IgD-negative memory B cell (primary cell): ENCODE data around the gene ABHD18. TPM values are rescaled to one million over a fixed set of nuclear protein-coding genes. Genes with fewer than 3 reads are reported as not detected.
A peak's percentile ranks its signal among the peaks of the same experiment; 100 is the strongest.
"Not testable (repeated sequence)": the region's sequence is repeated elsewhere in the genome, so short reads cannot be mapped to it uniquely, and the experiment has no call there.

Experiments
- H3K27ac Mint-ChIP-seq, 3 donors: one replicate each; pipeline ENCODE4 v1.8.0; 2020 to 2022; ENCODE audit warnings: mild to moderate bottlenecking in 3 of 3, mixed read lengths in 3 of 3, moderate library complexity in 1 of 3
- H3K27me3 Mint-ChIP-seq: one replicate; pipeline ENCODE4 v1.8.0; 2021; ENCODE audit warnings: mixed read lengths
- H3K36me3 Mint-ChIP-seq: one replicate; pipeline ENCODE4 v1.8.0; 2020; ENCODE audit warnings: mild to moderate bottlenecking, mixed read lengths
- H3K4me1 Mint-ChIP-seq, 3 donors: one replicate each; pipeline ENCODE4 v1.8.0; 2020 to 2022; ENCODE audit warnings: mixed read lengths in 3 of 3, mild to moderate bottlenecking in 1 of 3
- H3K4me3 Mint-ChIP-seq, 4 donors: one replicate each; pipeline ENCODE4 v1.8.0; 2020 to 2022; ENCODE audit warnings: mild to moderate bottlenecking in 4 of 4, mixed read lengths in 4 of 4, moderate library complexity in 3 of 4
- H3K9me3 Mint-ChIP-seq, 3 donors: one replicate each; pipeline ENCODE4 v1.8.0; 2020 to 2021; ENCODE audit warnings: mixed read lengths in 3 of 3, mild to moderate bottlenecking in 1 of 3
- polyA plus RNA-seq: library from polyadenylated mRNA; unstranded; fragments of 300-500 nt; fragmentation: Illumina TruSeq; gene quantifications from one replicate; pipeline ENCODE4 v1.2.3, GENCODE V29; 2021

Gene ABHD18
- polyA plus RNA-seq: 7.5 TPM

DNA sequence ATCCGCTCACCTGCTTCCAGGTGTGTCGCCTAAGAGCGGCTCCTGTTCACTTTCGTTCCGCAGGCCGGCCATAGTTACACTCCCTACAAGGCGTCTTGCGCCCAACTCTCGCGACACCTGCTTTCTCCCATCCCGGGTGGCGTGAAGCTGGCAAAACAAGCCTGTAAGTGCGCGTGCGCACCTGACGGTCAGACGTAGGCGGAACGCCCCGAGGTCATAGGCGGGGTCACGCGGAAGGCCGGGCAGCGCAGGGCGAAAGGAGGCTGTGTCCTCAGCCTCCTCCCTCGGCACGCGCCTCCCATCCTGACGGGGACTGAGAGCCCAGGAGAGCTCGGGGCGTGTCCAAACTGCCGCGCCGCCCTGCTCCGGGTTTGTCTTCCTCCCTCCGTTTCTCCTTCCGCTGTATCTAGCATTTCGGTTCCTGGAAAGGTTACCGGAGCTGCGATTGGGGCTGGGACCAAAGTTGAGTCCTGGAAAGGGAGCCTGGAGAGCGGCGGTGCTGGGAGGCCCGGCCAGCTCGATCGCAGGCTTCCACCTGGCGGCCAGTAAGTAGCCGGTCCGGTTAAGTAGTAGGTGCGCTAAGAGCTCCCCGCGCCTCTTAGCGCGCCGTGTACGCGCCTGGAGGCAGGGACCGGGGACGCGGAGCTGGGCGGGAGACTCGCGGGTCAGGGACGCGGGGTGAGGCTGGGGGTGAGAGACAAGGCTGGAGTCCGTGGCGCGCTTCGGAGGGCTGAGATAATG lies at the start of gene ABHD18, which contains the start of gene MFSD8:
TSS of gene ABHD18 (plus strand) at position 345 of the 741 bp plus-strand sequence. CDS start 17,550 bp downstream, outside the sequence.
TSS of gene MFSD8 (minus strand) at position 112 of the 741 bp plus-strand sequence. CDS start at position 72, 40 bp downstream.
- Mint-ChIP-seq H3K27ac (peak within 1 kb of the TSS; percentile 77 to 96 (median 92)), H3K9me3 (no peaks in the 10 kb centered on the region), H3K27me3 (no peaks in the 10 kb centered on the region)

DNA sequence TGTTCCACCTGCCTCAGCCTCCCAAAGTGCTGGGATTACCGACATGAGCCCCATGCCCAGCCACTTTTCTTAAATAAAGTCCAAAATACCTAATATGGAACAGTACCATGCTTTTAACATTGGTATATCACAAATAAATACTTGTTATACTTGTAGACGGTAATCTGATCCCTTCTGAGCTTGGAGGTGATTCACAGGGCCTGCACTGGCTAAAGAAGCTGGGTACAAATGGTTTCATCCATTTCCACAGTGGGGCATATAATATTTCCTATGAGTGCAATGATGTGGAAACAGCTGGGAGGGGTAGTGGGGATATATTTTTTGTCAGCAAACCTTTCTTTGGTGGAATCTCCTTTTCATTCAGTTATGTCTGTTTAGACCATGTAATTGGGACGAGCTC lies 48.7 kb upstream of the ABHD18 start:
- no peak overlapping the region for H3K4me3 Mint-ChIP-seq
- H3K27ac Mint-ChIP-seq: no peak overlapping the region
- H3K36me3 Mint-ChIP-seq: peaks cover 8% of the 10 kb centered on the region
- H3K9me3 Mint-ChIP-seq: no peaks in the 10 kb centered on the region
- H3K4me1 Mint-ChIP-seq: peaks cover 0 to 1% (median 0%) of the 10 kb centered on the region in 3 donors
- no peaks in the 10 kb centered on the region for H3K27me3 Mint-ChIP-seq

More for the DNA sequence above, at the start of gene ABHD18, which contains the start of gene MFSD8:
- Mint-ChIP-seq H3K4me1 (peaks cover 18 to 25% (median 25%) of the 10 kb centered on the region in 3 donors), H3K36me3 (peaks cover 3% of the 10 kb centered on the region), H3K4me3 (peak within 1 kb of the TSS; percentile 87 to 97 (median 96))

DNA sequence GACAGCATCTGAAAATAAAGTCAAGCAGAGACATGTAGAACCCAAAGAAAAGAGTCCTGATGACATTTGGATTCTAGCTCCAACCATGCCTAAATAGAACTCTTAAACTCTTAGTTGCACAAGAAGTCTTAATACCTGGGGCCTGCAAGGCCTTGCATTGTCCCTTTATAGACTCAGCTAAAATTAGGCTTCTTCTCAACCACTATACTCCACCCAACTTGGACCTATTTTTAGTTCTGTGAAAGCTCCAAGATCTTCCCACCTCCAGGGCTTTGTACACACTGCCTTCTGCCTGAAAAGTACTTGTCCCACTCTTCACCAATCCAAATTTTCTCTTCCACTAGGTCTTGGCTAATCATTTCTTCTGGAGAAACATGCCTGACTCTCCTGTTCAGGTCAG lies 48.1 kb upstream of the ABHD18 start:
- H3K36me3 Mint-ChIP-seq: peaks cover 8% of the 10 kb centered on the region
- H3K4me3 Mint-ChIP-seq: no peak overlapping the region
- no peak overlapping the region for H3K27ac Mint-ChIP-seq
- no peaks in the 10 kb centered on the region for H3K27me3 Mint-ChIP-seq
- H3K4me1 Mint-ChIP-seq: peaks cover 0 to 1% (median 0%) of the 10 kb centered on the region in 3 donors
- H3K9me3 Mint-ChIP-seq: no peaks in the 10 kb centered on the region

DNA sequence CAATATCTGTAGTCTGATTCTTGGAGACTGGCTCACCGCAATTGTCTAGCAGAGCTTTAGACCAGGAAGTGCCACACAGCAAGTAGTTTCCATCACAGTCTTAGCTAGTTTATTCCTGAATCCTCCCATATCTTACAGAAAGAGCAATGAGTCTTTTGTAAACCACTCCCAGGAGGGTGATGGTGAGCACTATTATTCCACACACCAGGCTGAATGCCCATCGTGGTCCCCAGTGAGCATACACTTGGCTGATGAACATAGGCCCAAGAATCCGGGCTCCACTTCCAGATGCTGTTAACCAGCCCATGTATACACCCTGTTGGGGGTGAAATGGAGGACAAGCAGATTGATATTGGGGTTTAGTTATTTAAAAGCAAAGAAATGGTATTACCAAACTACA lies 44.7 kb upstream of the ABHD18 start:
- no peaks in the 10 kb centered on the region for H3K9me3 Mint-ChIP-seq
- no peak overlapping the region for H3K4me3 Mint-ChIP-seq
- H3K27me3 Mint-ChIP-seq: no peaks in the 10 kb centered on the region
- peaks cover 0 to 1% (median 0%) of the 10 kb centered on the region in 3 donors for H3K4me1 Mint-ChIP-seq
- H3K27ac Mint-ChIP-seq: no peak overlapping the region
- H3K36me3 Mint-ChIP-seq: peaks cover 13% of the 10 kb centered on the region

DNA sequence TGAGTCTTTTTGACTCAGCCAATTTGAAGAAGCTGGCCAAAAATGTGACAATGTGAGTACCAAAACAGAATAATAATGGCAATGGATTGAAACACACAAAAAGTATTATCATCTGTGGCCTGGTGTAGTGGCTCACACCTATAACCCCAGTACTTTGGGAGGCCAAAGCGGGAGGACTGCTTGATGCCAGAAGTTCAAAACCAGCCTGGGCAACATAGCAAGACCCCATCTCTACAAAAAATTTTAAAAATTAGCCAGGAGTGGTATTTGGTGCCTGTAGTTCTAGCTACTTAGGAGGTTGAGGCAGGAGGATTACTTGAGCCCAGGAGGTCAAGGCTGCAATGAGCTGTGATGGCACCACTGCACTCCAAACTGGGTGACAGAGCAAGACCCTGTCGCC lies 43.0 kb upstream of the ABHD18 start:
- Mint-ChIP-seq H3K4me3 (no peak overlapping the region), H3K36me3 (peaks cover 14% of the 10 kb centered on the region), H3K27me3 (no peaks in the 10 kb centered on the region), H3K4me1 (peaks cover 0 to 1% (median 0%) of the 10 kb centered on the region in 3 donors), H3K9me3 (peaks cover 0 to 3% (median 0%) of the 10 kb centered on the region in 3 donors), H3K27ac (no peak overlapping the region)

DNA sequence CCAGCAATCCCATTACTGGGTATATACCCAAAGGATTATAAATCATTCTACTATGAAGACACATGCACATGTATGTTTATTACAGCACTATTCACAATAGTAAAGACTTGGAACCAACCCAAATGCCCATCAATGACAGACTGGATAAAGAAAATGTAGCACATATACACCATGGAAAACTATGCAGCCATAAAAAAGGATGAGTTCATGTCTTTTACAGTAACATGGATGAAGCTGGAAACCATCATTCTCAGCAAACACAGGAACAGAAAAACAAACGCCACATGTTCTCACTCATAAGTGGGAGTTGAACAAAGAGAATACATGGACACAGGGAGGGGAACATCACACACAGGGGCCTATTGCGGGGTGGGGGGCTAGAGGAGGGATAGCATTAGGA lies 39.5 kb upstream of the ABHD18 start:
- H3K27me3 Mint-ChIP-seq, H3K27ac Mint-ChIP-seq, H3K4me1 Mint-ChIP-seq, H3K9me3 Mint-ChIP-seq, H3K4me3 Mint-ChIP-seq: not testable (repeated sequence)
- H3K36me3 Mint-ChIP-seq: peaks cover 12% of the 10 kb centered on the region

DNA sequence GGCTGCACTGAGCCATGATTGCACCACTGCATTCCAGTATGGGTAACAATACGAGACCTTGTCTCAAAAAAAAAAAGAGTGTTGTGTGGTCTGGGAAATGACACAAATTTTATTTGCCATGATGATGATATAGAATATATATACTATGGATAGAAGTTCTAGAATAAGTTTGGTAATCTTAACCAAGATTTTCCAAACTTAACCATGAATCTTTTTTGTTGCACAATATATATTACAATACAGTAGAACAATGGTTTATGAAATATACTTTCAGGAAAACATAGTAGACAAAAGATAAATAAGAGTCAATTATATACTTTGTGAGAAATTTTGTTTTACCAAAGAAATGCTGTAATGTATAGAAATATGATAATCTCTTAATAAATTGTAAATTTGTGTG lies 35.0 kb upstream of the ABHD18 start:
- no peaks in the 10 kb centered on the region for H3K4me1 Mint-ChIP-seq
- H3K27ac Mint-ChIP-seq: no peak overlapping the region
- H3K36me3 Mint-ChIP-seq: peaks cover 8% of the 10 kb centered on the region
- H3K9me3 Mint-ChIP-seq: peaks cover 0 to 3% (median 0%) of the 10 kb centered on the region in 3 donors
- no peaks in the 10 kb centered on the region for H3K27me3 Mint-ChIP-seq
- no peak overlapping the region for H3K4me3 Mint-ChIP-seq

DNA sequence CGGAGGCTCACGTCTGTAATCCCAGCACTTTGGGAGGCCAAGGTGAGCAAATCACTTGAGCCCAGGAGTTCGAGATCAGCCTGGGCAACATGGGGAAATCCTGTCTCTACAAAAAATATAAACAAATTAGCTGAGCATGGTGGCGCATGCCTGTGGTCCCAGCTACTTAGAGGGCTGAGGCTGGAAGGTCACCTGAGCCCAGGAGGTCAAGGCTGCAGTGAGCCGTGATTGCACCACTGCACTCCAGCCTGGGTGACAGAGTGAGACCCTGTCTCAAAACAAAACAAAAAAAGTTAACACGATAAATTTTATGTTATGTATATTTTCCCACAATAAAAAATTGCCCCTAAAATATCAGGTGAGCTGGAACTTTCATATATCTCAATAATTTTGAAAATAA lies 33.4 kb upstream of the ABHD18 start:
- H3K27me3 Mint-ChIP-seq, H3K36me3 Mint-ChIP-seq, H3K27ac Mint-ChIP-seq, H3K4me3 Mint-ChIP-seq, H3K4me1 Mint-ChIP-seq, H3K9me3 Mint-ChIP-seq: not testable (repeated sequence)

DNA sequence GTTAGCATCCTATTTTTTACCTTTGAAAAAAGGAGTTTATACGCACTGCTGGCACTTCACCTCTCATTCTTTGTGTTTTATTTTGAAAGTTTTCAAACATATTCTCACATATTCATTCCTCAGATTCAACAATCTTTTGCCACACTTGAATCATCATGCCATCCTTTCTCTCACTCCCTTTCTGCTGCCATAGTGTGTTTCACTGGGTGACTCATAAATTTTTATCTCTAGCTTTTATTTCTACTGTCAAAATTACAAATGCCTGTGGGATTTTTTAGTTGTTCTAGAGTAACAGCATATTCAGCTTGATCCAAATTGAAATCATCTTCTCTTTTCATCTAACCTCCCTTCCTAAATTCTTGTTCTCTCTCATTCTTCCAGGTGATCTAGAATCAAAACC lies 28.2 kb upstream of the ABHD18 start:
- Mint-ChIP-seq H3K36me3 (peaks cover 9% of the 10 kb centered on the region), H3K9me3 (no peaks in the 10 kb centered on the region), H3K4me1 (no peaks in the 10 kb centered on the region), H3K27me3 (no peaks in the 10 kb centered on the region), H3K4me3 (no peak overlapping the region), H3K27ac (no peak overlapping the region)

DNA sequence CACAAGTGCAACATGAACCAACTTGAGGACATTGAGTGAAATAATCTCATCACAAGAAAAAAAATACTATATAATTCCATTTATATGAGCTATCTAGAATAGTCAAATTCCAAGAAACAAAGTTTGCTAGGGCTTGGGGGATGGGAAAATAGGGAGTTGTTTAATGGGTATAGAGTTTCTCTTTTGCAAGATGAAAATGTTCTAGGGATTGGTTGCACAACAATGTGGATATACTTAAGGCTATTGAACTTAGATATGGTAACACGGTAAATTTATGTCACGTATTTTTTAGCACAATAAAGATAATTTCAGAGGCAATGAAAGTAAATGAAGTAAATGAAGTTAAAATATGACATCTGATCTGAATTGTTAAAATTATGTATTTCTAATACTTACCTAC lies 8.1 kb upstream of the ABHD18 start:
- no peak overlapping the region for H3K27ac Mint-ChIP-seq

DNA sequence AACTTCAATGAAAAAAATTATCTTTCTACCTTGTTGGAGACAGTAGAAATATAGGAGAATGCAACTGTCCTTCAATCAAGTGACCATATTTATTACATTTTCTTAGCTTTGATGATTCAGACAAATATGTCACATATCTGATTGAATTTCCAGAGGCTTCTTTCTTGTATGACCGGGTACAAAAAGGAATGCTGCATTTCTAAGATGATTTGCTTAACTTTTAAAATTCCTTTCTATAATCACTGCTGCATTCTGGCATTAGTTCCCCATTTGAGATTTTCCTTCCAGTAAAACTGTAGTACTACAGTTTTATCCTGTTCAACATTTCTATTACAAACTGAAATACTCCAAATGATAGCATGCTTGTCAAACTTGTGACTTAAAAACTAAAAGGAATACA lies 5.4 kb upstream of the ABHD18 start:
- Mint-ChIP-seq H3K27me3 (no peaks in the 10 kb centered on the region), H3K4me3 (peak overlapping the region in 1 of 4 donors; percentile 62), H3K27ac (no peak overlapping the region), H3K4me1 (peaks cover 8 to 23% (median 17%) of the 10 kb centered on the region in 3 donors), H3K9me3 (no peaks in the 10 kb centered on the region), H3K36me3 (peaks cover 4% of the 10 kb centered on the region)

More for the DNA sequence above, 8.1 kb upstream of the ABHD18 start:
- H3K4me3 Mint-ChIP-seq: no peak overlapping the region
- no peaks in the 10 kb centered on the region for H3K9me3 Mint-ChIP-seq
- H3K36me3 Mint-ChIP-seq: peaks cover 2% of the 10 kb centered on the region
- H3K4me1 Mint-ChIP-seq: peaks cover 4 to 12% (median 8%) of the 10 kb centered on the region in 3 donors
- H3K27me3 Mint-ChIP-seq: no peaks in the 10 kb centered on the region

DNA sequence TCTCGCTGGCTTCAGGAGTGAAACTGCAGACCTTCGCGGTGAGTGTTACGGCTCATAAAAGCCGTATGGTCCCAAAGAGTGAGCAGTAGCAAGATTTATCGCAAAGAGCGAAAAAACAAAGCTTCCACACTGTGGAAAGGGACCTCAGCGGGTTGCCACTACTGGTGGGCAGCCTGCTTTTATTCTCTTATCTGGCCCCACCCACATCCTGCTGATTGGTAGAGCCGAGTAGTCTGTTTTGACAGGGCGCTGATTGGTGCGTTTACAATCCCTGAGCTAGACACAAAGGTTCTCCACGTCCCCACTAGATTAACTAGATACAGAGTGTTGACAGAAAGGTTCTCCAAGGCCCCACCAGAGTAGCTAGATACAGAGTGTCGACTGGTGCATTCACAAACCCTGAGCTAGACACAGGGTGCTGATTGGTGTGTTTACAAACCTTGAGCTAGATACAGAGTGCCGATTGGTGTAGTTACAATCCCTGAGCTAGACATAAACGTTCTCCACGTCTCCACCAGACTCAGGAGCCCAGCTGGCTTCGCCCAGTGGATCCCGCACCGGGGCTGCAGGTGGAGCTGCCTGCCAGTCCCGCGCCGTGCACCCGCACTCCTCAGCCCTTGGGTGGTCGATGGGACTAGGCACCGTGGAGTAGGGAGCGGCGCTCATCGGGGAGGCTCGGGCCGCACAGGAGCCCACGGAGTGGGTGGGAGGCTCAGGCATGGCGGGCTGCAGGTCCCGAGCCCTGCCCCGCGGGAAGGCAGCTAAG lies 1.4 kb upstream of the ABHD18 start:
- H3K27me3 Mint-ChIP-seq, H3K36me3 Mint-ChIP-seq, H3K9me3 Mint-ChIP-seq: not testable (repeated sequence)
- H3K27ac Mint-ChIP-seq: peak overlapping the region; percentile 47 to 91 (median 78)
- H3K4me1 Mint-ChIP-seq: peaks cover 25 to 27% (median 27%) of the 10 kb centered on the region in 3 donors
- H3K4me3 Mint-ChIP-seq: peak overlapping the region; percentile 80 to 92 (median 85)

DNA sequence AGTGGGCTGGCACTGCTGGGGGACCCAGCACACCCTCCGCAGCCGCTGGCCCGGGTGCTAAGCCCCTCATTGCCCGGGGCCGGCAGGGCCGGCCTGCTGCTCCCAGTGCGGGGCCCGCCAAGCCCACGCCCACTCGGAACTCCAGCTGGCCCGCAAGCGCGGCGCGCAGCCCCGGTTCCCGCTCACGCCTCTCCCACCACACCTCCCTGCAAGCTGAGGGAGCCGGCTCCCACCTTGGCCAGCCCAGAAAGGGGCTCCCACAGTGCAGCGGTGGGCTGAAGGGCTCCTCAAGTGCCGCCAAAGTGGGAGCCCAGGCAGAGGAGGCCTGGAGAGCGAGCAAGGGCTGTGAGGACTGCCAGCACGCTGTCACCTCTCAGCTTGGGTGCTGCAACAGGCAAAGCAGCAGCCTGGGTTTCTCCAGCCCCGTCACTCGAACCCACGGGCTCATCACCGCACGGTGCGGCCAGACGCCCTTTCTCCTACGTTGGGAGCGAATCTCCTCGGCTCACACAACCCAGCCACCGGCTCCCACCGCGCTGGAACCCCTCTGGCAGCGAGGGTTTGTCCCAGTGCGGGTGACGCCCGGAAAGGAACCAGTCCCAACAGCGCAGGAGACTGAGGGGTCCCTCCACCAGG lies 662 bp upstream of the ABHD18 start:
- H3K4me3 Mint-ChIP-seq: peak overlapping the region; percentile 87 to 97 (median 96)
- H3K36me3 Mint-ChIP-seq, H3K9me3 Mint-ChIP-seq, H3K27me3 Mint-ChIP-seq: not testable (repeated sequence)
- peak overlapping the region; percentile 77 to 96 (median 92) for H3K27ac Mint-ChIP-seq
- H3K4me1 Mint-ChIP-seq: peaks cover 19 to 27% (median 25%) of the 10 kb centered on the region in 3 donors

DNA sequence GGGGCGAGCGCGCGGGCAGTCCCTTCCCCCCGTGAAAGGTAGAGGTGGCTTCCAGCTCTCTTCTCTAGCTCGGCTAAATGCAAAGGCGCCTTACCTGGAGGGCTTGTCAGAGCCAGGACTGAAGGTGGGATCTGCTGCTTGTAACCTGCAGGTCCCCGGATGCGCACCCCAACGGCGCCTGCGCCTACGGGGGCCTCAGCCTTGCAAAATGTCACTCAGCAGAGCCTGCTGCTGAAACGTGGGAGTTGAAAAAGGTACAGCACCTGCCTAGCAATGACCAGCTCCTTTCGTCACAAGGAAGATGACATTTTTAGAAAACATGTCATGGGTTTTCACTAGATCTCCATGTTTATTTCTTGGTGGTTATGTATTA lies 583 bp downstream of the ABHD18 start:
- no peaks in the 10 kb centered on the region for H3K9me3 Mint-ChIP-seq
- peaks cover 3% of the 10 kb centered on the region for H3K36me3 Mint-ChIP-seq
- H3K27me3 Mint-ChIP-seq: no peaks in the 10 kb centered on the region
- H3K27ac Mint-ChIP-seq: peak overlapping the region; percentile 77 to 96 (median 92)
- H3K4me1 Mint-ChIP-seq: peaks cover 18 to 25% (median 25%) of the 10 kb centered on the region in 3 donors
- peak overlapping the region; percentile 87 to 97 (median 96) for H3K4me3 Mint-ChIP-seq
